HepG2 (cell line): ENCODE data around the gene PDE9A. TPM values are rescaled to one million over a fixed set of nuclear protein-coding genes. Genes with fewer than 3 reads are reported as not detected.

Source experiments
- MED8 ChIP-seq: sonication (generic); formaldehyde crosslinking; IDR thresholded peaks from 2 replicates; pipeline ENCODE4 v1.8.1; 2023; ENCODE audit warnings: mild to moderate bottlenecking, missing genetic modification reagents; ENCODE audit not compliant: insufficient replicate concordance
- MTA1 ChIP-seq: sonication (generic); formaldehyde crosslinking; IDR thresholded peaks from 2 replicates; pipeline ENCODE4 v1.4.0; 2020; ENCODE audit warnings: missing genetic modification reagents, mild to moderate bottlenecking, borderline replicate concordance
- MYC ChIP-seq: sonication (generic); formaldehyde crosslinking; IDR thresholded peaks from 2 replicates; pipeline ENCODE4 v1.9.0; 2021; ENCODE audit warnings: missing genetic modification reagents, borderline replicate concordance
- THAP9 ChIP-seq: sonication (generic); formaldehyde crosslinking; IDR thresholded peaks from 2 replicates; pipeline ENCODE4; 2020; ENCODE audit warnings: missing genetic modification reagents, mild to moderate bottlenecking, borderline replicate concordance
- ZBTB49 ChIP-seq: sonication (generic); formaldehyde crosslinking; IDR thresholded peaks from 2 replicates; pipeline ENCODE4 v1.4.0; 2020; ENCODE audit warnings: missing genetic modification reagents, borderline replicate concordance
- ZNF282 ChIP-seq: fragments of 450-650 bp; IDR thresholded peaks from 2 replicates; pipeline ENCODE4 v1.6.1; 2018; ENCODE audit not compliant: partially characterized antibody
- ZNF567 ChIP-seq: sonication (generic); formaldehyde crosslinking; IDR thresholded peaks from 2 replicates; pipeline ENCODE4 v1.8.1; 2023; ENCODE audit warnings: mild to moderate bottlenecking, missing genetic modification reagents, borderline replicate concordance
- ZNF687 ChIP-seq: sonication (generic); formaldehyde crosslinking; IDR thresholded peaks from 2 replicates; pipeline ENCODE4 v1.5.1; 2020; ENCODE audit warnings: mild to moderate bottlenecking, missing genetic modification reagents, moderate library complexity
- polyA plus RNA-seq, 8 experiments: library from polyadenylated mRNA; depleted of rRNA in 3 of 8; stranded (reverse) in 7 of 8; unstranded in 1 of 8; fragments of >200 nt; fragmentation: Illumina TruSeq in 4 of 8; extraction: Trizol in 4 of 8; gene quantifications; 2 replicates each; pipeline versions ENCODE4 v1.2.1 to v1.2.3, GENCODE V29; 2011 to 2016; ENCODE audit warnings: low read depth in 4 of 8, missing spikeins in 1 of 8, mixed read lengths in 1 of 8; ENCODE audit not compliant: insufficient read depth in 1 of 8
- total RNA-seq, 5 experiments: library from RNA; depleted of rRNA; stranded (reverse); fragments of >200 nt; fragmentation: Illumina TruSeq; extraction: Trizol; gene quantifications; 2 replicates each; pipeline ENCODE4 v1.2.3, GENCODE V29; 2016; ENCODE audit warnings: low read depth in 1 of 5
- TF ChIP-seq, protein P1 (sequence below): sonication (generic); formaldehyde crosslinking; IDR thresholded peaks from 2 replicates; pipeline ENCODE4 v1.4.0; 2020; ENCODE audit warnings: mild to moderate bottlenecking, missing genetic modification reagents
- TF ChIP-seq, protein P2 (sequence below): sonication (generic); formaldehyde crosslinking; conservative IDR thresholded peaks from 2 replicates; pipeline ENCODE4 v1.4.0; 2020; ENCODE audit warnings: missing genetic modification reagents
- TF ChIP-seq, protein P3 (sequence below): sonication (generic); IDR thresholded peaks from 2 replicates; pipeline ENCODE4 v1.6.1; 2016; ENCODE audit warnings: low read depth, borderline replicate concordance

The PDE9A gene
- total and polyA plus RNA-seq, 2 of the 13 experiments (the other 11 are each of a cell fraction or from before 2014, with no cell fraction given), result 4.6 to 19.7 TPM

GRCh38 chr21:42652527-42653230 lies 742 bp upstream of the PDE9A start (continued):
- TF ChIP-seq, protein P1, sequence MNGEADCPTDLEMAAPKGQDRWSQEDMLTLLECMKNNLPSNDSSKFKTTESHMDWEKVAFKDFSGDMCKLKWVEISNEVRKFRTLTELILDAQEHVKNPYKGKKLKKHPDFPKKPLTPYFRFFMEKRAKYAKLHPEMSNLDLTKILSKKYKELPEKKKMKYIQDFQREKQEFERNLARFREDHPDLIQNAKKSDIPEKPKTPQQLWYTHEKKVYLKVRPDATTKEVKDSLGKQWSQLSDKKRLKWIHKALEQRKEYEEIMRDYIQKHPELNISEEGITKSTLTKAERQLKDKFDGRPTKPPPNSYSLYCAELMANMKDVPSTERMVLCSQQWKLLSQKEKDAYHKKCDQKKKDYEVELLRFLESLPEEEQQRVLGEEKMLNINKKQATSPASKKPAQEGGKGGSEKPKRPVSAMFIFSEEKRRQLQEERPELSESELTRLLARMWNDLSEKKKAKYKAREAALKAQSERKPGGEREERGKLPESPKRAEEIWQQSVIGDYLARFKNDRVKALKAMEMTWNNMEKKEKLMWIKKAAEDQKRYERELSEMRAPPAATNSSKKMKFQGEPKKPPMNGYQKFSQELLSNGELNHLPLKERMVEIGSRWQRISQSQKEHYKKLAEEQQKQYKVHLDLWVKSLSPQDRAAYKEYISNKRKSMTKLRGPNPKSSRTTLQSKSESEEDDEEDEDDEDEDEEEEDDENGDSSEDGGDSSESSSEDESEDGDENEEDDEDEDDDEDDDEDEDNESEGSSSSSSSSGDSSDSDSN (CRISPR knock-in tag), result peak; percentile 60
- 0 out of 2 replicates have a peak, but pooled peaks have one; percentile 27 for TF ChIP-seq ZNF567
- TF ChIP-seq, protein P2, sequence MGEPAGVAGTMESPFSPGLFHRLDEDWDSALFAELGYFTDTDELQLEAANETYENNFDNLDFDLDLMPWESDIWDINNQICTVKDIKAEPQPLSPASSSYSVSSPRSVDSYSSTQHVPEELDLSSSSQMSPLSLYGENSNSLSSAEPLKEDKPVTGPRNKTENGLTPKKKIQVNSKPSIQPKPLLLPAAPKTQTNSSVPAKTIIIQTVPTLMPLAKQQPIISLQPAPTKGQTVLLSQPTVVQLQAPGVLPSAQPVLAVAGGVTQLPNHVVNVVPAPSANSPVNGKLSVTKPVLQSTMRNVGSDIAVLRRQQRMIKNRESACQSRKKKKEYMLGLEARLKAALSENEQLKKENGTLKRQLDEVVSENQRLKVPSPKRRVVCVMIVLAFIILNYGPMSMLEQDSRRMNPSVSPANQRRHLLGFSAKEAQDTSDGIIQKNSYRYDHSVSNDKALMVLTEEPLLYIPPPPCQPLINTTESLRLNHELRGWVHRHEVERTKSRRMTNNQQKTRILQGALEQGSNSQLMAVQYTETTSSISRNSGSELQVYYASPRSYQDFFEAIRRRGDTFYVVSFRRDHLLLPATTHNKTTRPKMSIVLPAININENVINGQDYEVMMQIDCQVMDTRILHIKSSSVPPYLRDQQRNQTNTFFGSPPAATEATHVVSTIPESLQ (CRISPR knock-in tag), result no peak
- 0 out of 2 replicates have a peak, but pooled peaks have one; percentile 21 for TF ChIP-seq MYC
- TF ChIP-seq ZNF687 (CRISPR knock-in tag), result peak; percentile 80
- no peak for TF ChIP-seq ZBTB49 (CRISPR knock-in tag)
- TF ChIP-seq MED8 (CRISPR knock-in tag), result no peak
- TF ChIP-seq, protein P3, sequence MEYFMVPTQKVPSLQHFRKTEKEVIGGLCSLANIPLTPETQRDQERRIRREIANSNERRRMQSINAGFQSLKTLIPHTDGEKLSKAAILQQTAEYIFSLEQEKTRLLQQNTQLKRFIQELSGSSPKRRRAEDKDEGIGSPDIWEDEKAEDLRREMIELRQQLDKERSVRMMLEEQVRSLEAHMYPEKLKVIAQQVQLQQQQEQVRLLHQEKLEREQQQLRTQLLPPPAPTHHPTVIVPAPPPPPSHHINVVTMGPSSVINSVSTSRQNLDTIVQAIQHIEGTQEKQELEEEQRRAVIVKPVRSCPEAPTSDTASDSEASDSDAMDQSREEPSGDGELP, result peak; percentile 13; the same call in 1 of the 2 replicates
- no peak for TF ChIP-seq MTA1
- no peak for TF ChIP-seq ZNF282
- peak; percentile 71; the same call in 1 of the 2 replicates for TF ChIP-seq THAP9
